Measurements from ENCODE around the gene NHLRC1.

The NHLRC1 gene

DNA sequence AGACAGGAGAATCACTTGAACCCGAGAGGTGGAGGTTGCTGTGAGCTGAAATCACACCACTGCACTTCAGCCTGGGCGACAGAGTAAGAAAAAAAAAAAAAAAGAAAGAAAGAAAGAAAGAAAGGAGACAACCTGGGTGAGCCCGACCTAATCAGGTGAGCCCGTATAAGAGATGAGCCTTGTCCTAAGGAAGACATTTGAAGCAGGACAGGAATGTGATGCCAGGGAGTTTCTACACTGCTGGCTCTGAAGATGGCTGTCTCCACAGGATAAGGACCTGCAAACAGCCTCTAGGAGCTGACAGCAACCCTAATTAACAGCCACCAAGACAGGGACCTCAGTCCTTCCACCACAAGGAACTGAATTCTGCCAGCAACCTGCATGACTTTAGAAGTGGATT lies 41.9 kb downstream of the NHLRC1 start:
- no peak for DNase-seq

DNA sequence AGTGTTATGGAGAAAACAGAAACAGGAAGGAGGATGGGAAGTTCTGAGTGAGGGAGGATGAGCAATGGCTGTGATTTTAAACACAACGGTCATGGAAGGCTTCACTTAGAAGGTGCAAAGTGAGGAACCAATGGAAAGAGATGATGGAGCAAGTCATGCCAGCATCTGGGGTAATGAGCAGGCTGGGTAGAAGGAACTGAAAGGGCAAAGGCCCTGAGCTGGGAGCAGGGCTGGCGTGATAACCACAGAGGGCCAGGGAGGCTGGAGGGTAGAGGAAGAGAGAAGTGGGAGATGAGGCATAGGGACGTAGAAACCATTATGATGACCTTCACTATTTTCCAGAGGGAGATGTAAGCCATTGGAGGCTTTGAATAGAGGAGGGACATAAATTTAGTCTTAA lies 43.6 kb downstream of the NHLRC1 start:
- DNase-seq: no peak

GRCh38 chr6:18076231-18076630 lies 46.2 kb downstream of the NHLRC1 start:
- no peak for DNase-seq

GRCh38 chr6:18072841-18073240 lies 49.6 kb downstream of the NHLRC1 start:
- DNase-seq: no peak

GRCh38 chr6:18070486-18070885 lies 52.0 kb downstream of the NHLRC1 start:
- DNase-seq: no peak

All from HCEC 1CT (cell line).